Testis (tissue), 3 donors: ENCODE data around the gene PHF21A. TPM values are rescaled to one million over a fixed set of nuclear protein-coding genes. Genes with fewer than 3 reads are reported as not detected.
A peak's percentile ranks its signal among the peaks of the same experiment; 100 is the strongest.

ENCODE experiments used
- DNase-seq: peaks from one replicate; pipeline ENCODE4 v3.0.0-alpha.2; 2019
- H3K27ac ChIP-seq, 2 donors: fragments of 200-600 bp; sonication (generic); one replicate each; pipeline ENCODE4 v1.5.1; 2019
- H3K27me3 ChIP-seq: fragments of 200-600 bp; sonication (generic); one replicate; pipeline ENCODE4 v1.5.1; 2019
- H3K36me3 ChIP-seq: fragments of 200-600 bp; sonication (generic); one replicate; pipeline ENCODE4 v1.5.1; 2017; ENCODE audit warnings: low read depth; ENCODE audit errors: missing control alignments
- H3K4me1 ChIP-seq: fragments of 200-600 bp; sonication (generic); one replicate; pipeline ENCODE4 v1.5.1; 2019
- H3K4me3 ChIP-seq, 2 donors: fragments of 200-600 bp; sonication (generic); one replicate each; pipeline ENCODE4 v1.5.1; 2017 to 2019
- H3K9me3 ChIP-seq: fragments of 200-600 bp; sonication (generic); one replicate; pipeline ENCODE4 v1.5.1; 2017
- POLR2A ChIP-seq: fragments of 450-650 bp; IDR thresholded peaks from one replicate; pipeline ENCODE4 v1.6.1; 2017; ENCODE audit warnings: antibody characterized with exemption, mild to moderate bottlenecking, moderate library complexity
- WGBS, 2 donors: methylation state at CpG; one replicate each; pipeline ENCODE4 v1.1.5; 2018; 5-methylcytosine and 5-hydroxymethylcytosine counted together
- intact Hi-C: fragments of 100-400 bp; cut with DNase I; formaldehyde crosslinking; loops from one replicate; pipeline ENCODE4 v1.15.1; 2023; ENCODE audit warnings: low total_unique reads
- polyA plus RNA-seq: library from polyadenylated mRNA; stranded (reverse); fragments of 350-450 nt; fragmentation: Illumina TruSeq; extraction: RNeasy Lipid Tissue Mini Kit (QIAGEN cat#74804); gene quantifications from one replicate; pipeline ENCODE4 v1.2.3, GENCODE V29; 2014; ENCODE audit warnings: low read depth, low replicate concordance; ENCODE audit not compliant: insufficient read depth
- total RNA-seq, 2 donors: library from RNA; depleted of rRNA; stranded (reverse); fragments of >200 nt; gene quantifications; one replicate each; pipeline ENCODE4 v1.2.3, GENCODE V29; 2016
- TF ChIP-seq, protein P1 (sequence below), 3 experiments: fragments of 450-650 bp in 2 of 3; fragments of 200-600 bp in 1 of 3; sonication (generic) in 1 of 3; IDR thresholded peaks; one replicate each; pipeline ENCODE4 v1.5.1; 2016 to 2019; ENCODE audit warnings: antibody characterized with exemption in 3 of 3, mild to moderate bottlenecking in 2 of 3, moderate library complexity in 1 of 3

The PHF21A gene
- total and polyA plus RNA-seq, 3 donors from 2014 or later = 53.5 to 83.2 (median 56.6) TPM

DNA sequence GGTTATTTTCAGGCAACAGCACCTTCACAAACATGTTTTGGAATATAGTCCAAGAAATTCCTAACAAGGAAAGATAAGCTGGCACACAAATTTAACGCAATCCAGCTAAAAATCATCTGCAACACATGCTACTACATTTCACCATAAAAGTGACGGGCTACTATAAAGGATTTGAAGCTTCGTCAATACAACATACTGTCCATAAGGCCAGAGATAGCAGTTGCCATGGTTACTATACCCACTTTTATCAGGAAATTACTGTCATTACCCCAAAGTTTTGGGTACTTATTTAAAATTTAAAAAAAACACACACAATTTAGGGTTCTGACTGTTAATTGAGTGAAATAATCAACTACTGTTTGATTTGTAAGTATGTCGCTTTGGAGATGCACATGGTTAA, 6.9 kb downstream of the PHF21A start:
- Histone ChIP-seq H3K27ac (no peak overlapping the region), H3K4me1 (peaks cover 42% of the 10 kb centered on the region), H3K36me3 (no peaks in the 10 kb centered on the region), H3K4me3 (no peak overlapping the region), H3K27me3 (no peaks in the 10 kb centered on the region), H3K9me3 (no peaks in the 10 kb centered on the region)
- WGBS, 2 donors = 66 to 76% methylated on average over 4 of the region's 4 CpGs
- DNase-seq = no peak
- TF ChIP-seq, protein P1, sequence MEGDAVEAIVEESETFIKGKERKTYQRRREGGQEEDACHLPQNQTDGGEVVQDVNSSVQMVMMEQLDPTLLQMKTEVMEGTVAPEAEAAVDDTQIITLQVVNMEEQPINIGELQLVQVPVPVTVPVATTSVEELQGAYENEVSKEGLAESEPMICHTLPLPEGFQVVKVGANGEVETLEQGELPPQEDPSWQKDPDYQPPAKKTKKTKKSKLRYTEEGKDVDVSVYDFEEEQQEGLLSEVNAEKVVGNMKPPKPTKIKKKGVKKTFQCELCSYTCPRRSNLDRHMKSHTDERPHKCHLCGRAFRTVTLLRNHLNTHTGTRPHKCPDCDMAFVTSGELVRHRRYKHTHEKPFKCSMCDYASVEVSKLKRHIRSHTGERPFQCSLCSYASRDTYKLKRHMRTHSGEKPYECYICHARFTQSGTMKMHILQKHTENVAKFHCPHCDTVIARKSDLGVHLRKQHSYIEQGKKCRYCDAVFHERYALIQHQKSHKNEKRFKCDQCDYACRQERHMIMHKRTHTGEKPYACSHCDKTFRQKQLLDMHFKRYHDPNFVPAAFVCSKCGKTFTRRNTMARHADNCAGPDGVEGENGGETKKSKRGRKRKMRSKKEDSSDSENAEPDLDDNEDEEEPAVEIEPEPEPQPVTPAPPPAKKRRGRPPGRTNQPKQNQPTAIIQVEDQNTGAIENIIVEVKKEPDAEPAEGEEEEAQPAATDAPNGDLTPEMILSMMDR (IDR thresholded peaks at IDR 0.05) = no peak
- no peak for TF ChIP-seq POLR2A
- intact Hi-C loops = no loop called here

GRCh38 chr11:46112961-46113607, 8.2 kb downstream of the PHF21A start:
- no peak overlapping the region for H3K27ac ChIP-seq
- H3K4me3 ChIP-seq = no peak overlapping the region
- no peaks in the 10 kb centered on the region for H3K9me3 ChIP-seq
- intact Hi-C loops = no loop called here
- peaks cover 37% of the 10 kb centered on the region for H3K4me1 ChIP-seq
- peak; percentile 67 for DNase-seq
- TF ChIP-seq POLR2A = no peak
- TF ChIP-seq, protein P1 (IDR thresholded peaks at IDR 0.05) = no peak
- no peaks in the 10 kb centered on the region for H3K27me3 ChIP-seq
- H3K36me3 ChIP-seq = no peaks in the 10 kb centered on the region
- 74 to 75% methylated on average over 9 of the region's 9 CpGs for WGBS, 2 donors

DNA sequence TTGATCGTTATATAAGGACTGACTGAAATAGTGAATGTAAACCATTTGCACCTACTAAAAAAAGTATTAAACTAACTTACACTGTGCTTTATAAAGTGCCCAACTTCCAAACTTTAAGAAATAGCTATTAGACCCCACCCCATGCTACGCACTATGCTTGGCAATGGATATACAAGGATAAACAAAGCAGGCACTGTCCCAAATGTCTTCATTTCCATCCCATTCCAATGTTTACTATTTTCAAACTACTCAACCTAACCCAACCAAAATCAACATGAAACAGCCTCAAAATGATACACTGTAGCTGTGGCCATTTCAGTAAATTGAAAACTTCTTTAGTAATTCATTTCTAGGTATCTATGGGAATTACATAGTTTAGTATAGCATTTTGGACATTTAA, 12.5 kb downstream of the PHF21A start:
- Histone ChIP-seq H3K27me3 (no peaks in the 10 kb centered on the region), H3K4me1 (peaks cover 32% of the 10 kb centered on the region), H3K36me3 (no peaks in the 10 kb centered on the region), H3K27ac (no peak overlapping the region), H3K9me3 (no peaks in the 10 kb centered on the region), H3K4me3 (no peak overlapping the region)
- WGBS, 2 donors = 90 to 91% methylated on average over 2 of the region's 2 CpGs
- no peak for DNase-seq
- TF ChIP-seq, protein P1 (IDR thresholded peaks at IDR 0.05) = no peak
- no peak for TF ChIP-seq POLR2A
- intact Hi-C loops = no loop called here

DNA sequence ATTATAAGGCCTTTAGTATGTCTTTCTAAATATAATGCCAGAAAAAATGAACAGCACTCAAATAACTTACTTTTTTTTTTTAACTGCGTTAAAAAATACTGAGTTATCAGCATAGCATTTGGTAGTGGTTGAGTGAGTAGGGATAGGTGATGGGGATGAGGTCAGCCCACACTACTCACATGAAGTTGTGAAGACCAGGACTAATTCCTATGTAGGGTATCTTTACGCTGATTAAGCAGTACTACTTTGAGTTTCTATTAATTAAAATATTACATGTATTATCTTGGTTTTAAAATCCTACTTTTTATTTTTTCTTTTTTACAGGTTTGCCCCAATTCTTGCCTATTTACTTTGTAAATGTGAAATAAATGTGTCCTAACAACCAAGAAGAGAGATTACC, 13.5 kb downstream of the PHF21A start:
- Histone ChIP-seq H3K27me3 (no peaks in the 10 kb centered on the region), H3K4me3 (no peak overlapping the region), H3K4me1 (peaks cover 32% of the 10 kb centered on the region), H3K36me3 (no peaks in the 10 kb centered on the region), H3K27ac (no peak overlapping the region), H3K9me3 (no peaks in the 10 kb centered on the region)
- WGBS, 2 donors = 77 to 78% methylated on average over 2 of the region's 2 CpGs
- no peak for TF ChIP-seq POLR2A
- TF ChIP-seq, protein P1 (IDR thresholded peaks at IDR 0.05) = no peak
- intact Hi-C loops = no loop called here
- DNase-seq = no peak

- no peak for DNase-seq
- Histone ChIP-seq H3K27me3 (no peaks in the 10 kb centered on the region), H3K4me1 (peaks cover 32% of the 10 kb centered on the region), H3K27ac (no peak overlapping the region), H3K36me3 (no peaks in the 10 kb centered on the region), H3K4me3 (no peak overlapping the region), H3K9me3 (no peaks in the 10 kb centered on the region)
- intact Hi-C loops = no loop called here
- TF ChIP-seq, protein P1 (IDR thresholded peaks at IDR 0.05) = no peak
- TF ChIP-seq POLR2A = no peak
- WGBS, 2 donors = 79% methylated on average over 4 of the region's 4 CpGs
Observed at GRCh38 chr11:46107408-46107718, 13.9 kb downstream of the PHF21A start.
